Fibroblast of lung (primary cell): ENCODE results near the gene INAFM1. TPM values are rescaled to one million over a fixed set of nuclear protein-coding genes. Genes with fewer than 3 reads are reported as not detected.

ENCODE experiments used
- DNase-seq, 2 donors: peaks; one replicate each; pipeline versions ENCODE4 v3.0.0 to v3.0.0-alpha.2; 2010; ENCODE audit warnings: low read depth in 2 of 2
- H2AFZ ChIP-seq: 2 replicates; pipeline ENCODE4 v1.5.1; 2012; ENCODE audit warnings: low read length, control low read depth, inconsistent platforms
- H3K27ac ChIP-seq: 2 replicates; pipeline ENCODE4 v1.5.1; 2011; ENCODE audit warnings: low read length, control low read depth; ENCODE audit not compliant: insufficient read depth
- H3K27me3 ChIP-seq: 2 replicates; pipeline ENCODE4 v1.5.1; 2011; ENCODE audit warnings: mild to moderate bottlenecking, low read length; ENCODE audit not compliant: control insufficient read depth, insufficient read depth
- H3K36me3 ChIP-seq: 2 replicates; pipeline ENCODE4 v1.5.1; 2011; ENCODE audit warnings: low read length; ENCODE audit not compliant: control insufficient read depth, insufficient read depth
- H3K4me1 ChIP-seq: 2 replicates; pipeline ENCODE4 v1.5.1; 2011; ENCODE audit warnings: low read length; ENCODE audit not compliant: control insufficient read depth, insufficient read depth; ENCODE audit errors: extremely low read depth
- H3K4me2 ChIP-seq: 2 replicates; pipeline ENCODE4 v1.5.1; 2011; ENCODE audit warnings: low read length, control low read depth; ENCODE audit not compliant: insufficient read depth; ENCODE audit errors: extremely low read depth
- H3K4me3 ChIP-seq, 4 experiments: fragments of 200-600 bp in 1 of 4; sonication (generic) in 1 of 4; replicated peaks in 1 of 4; 2 replicates each; pipeline ENCODE4 v1.5.1; 2011 to 2016; ENCODE audit warnings: low read length in 4 of 4, low read depth in 3 of 4, mild to moderate bottlenecking in 3 of 4, control low read depth in 2 of 4, inconsistent platforms in 1 of 4, mixed read lengths in 1 of 4; ENCODE audit not compliant: insufficient read depth in 1 of 4; ENCODE audit errors: control extremely low read depth in 1 of 4
- H3K79me2 ChIP-seq: 2 replicates; pipeline ENCODE4 v1.5.1; 2012; ENCODE audit warnings: mild to moderate bottlenecking, low read length, inconsistent platforms; ENCODE audit not compliant: control insufficient read depth, insufficient read depth
- H3K9ac ChIP-seq: 2 replicates; pipeline ENCODE4 v1.5.1; 2011; ENCODE audit warnings: mild to moderate bottlenecking, low read length, control low read depth; ENCODE audit not compliant: insufficient read depth
- H3K9me3 ChIP-seq: 2 replicates; pipeline ENCODE4 v1.5.1; 2012; ENCODE audit warnings: low read depth, low read length; ENCODE audit not compliant: control insufficient read depth, insufficient read depth
- H4K20me1 ChIP-seq: 2 replicates; pipeline ENCODE4 v1.5.1; 2011; ENCODE audit warnings: low read length; ENCODE audit not compliant: control insufficient read depth, insufficient read depth; ENCODE audit errors: extremely low read depth
- CTCF ChIP-seq, 2 donors: IDR thresholded peaks in 1 of 2; conservative IDR thresholded peaks in 1 of 2; 1 replicate in 1 of 2; 2 replicates in 1 of 2; pipeline ENCODE4 v1.5.1; 2011 to 2012; ENCODE audit warnings: low read length in 2 of 2, control low read depth in 1 of 2, inconsistent platforms in 1 of 2, low read depth in 1 of 2, mild to moderate bottlenecking in 1 of 2
- EZH2 ChIP-seq: IDR thresholded peaks from 2 replicates; pipeline ENCODE4 v1.5.1; 2012; ENCODE audit warnings: low read length, control low read depth, mild to moderate bottlenecking; ENCODE audit errors: missing control alignments
- polyA plus RNA-seq, 2 donors: library from polyadenylated mRNA; depleted of rRNA in 1 of 2; stranded (reverse) in 1 of 2; unstranded in 1 of 2; fragments of >200 nt; gene quantifications; 2 replicates each; pipeline ENCODE4 v1.2.1, GENCODE V29; 2011 to 2012; ENCODE audit warnings: missing spikeins in 1 of 2
- total RNA-seq: library from RNA; depleted of rRNA; stranded (reverse); fragments of >200 nt; gene quantifications from 2 replicates; pipeline ENCODE4 v1.2.1, GENCODE V29; 2014

The INAFM1 gene
- total and polyA plus RNA-seq, 2 donors (not counting 1 experiment from before 2014, with no cell fraction given) = 2.0 to 3.6 TPM

GRCh38 chr19:47239610-47240296, 34.9 kb upstream of the INAFM1 start:
- TF ChIP-seq EZH2 (no peak), CTCF (conservative IDR thresholded peaks at IDR 0.05 in 1 of 2, IDR thresholded peaks at IDR 0.05 in 1 of 2; ENCODE audit: low read depth in 1 of 2, low read length in 2 of 2) (no peak)
- H3K4me2 ChIP-seq = peak overlapping the region; percentile 82
- H3K27ac ChIP-seq = no peak overlapping the region
- H3K27me3 ChIP-seq = no peaks in the 10 kb centered on the region
- H2AFZ ChIP-seq = no peak overlapping the region
- peak overlapping the region in 2 of 4 experiments; percentile 13 to 46 for H3K4me3 ChIP-seq
- H3K36me3 ChIP-seq = no peaks in the 10 kb centered on the region
- peaks cover 14% of the 10 kb centered on the region for H3K4me1 ChIP-seq
- no peaks in the 10 kb centered on the region for H3K79me2 ChIP-seq
- H3K9ac ChIP-seq = no peak overlapping the region
- H3K9me3 ChIP-seq = no peaks in the 10 kb centered on the region
- DNase-seq = peak; percentile 37 to 70
- no peaks in the 10 kb centered on the region for H4K20me1 ChIP-seq

GRCh38 chr19:47240556-47240955, 34.1 kb upstream of the INAFM1 start:
- no peaks in the 10 kb centered on the region for H4K20me1 ChIP-seq
- TF ChIP-seq EZH2 (no peak), CTCF (conservative IDR thresholded peaks at IDR 0.05 in 1 of 2, IDR thresholded peaks at IDR 0.05 in 1 of 2; ENCODE audit: low read depth in 1 of 2, low read length in 2 of 2) (no peak)
- no peaks in the 10 kb centered on the region for H3K79me2 ChIP-seq
- no peak overlapping the region for H3K4me2 ChIP-seq
- H3K27me3 ChIP-seq = no peaks in the 10 kb centered on the region
- H3K9ac ChIP-seq = no peak overlapping the region
- H3K4me3 ChIP-seq = no peak overlapping the region
- H3K4me1 ChIP-seq = peaks cover 14% of the 10 kb centered on the region
- DNase-seq = no peak
- H2AFZ ChIP-seq = no peak overlapping the region
- no peak overlapping the region for H3K27ac ChIP-seq
- H3K36me3 ChIP-seq = no peaks in the 10 kb centered on the region
- H3K9me3 ChIP-seq = no peaks in the 10 kb centered on the region

- Histone ChIP-seq H3K4me1 (peaks cover 14% of the 10 kb centered on the region), H3K27me3 (no peaks in the 10 kb centered on the region), H2AFZ (peak overlapping the region; percentile 29), H3K4me2 (peak overlapping the region; percentile 84), H3K4me3 (peak overlapping the region in 1 of 4 experiments; percentile 19), H3K27ac (no peak overlapping the region), H3K9ac (peak overlapping the region; percentile 16), H4K20me1 (no peaks in the 10 kb centered on the region), H3K9me3 (no peaks in the 10 kb centered on the region), H3K79me2 (no peaks in the 10 kb centered on the region), H3K36me3 (no peaks in the 10 kb centered on the region)
- peak; percentile 76 to 77 for DNase-seq
- TF ChIP-seq EZH2 (no peak), CTCF (conservative IDR thresholded peaks at IDR 0.05 in 1 of 2, IDR thresholded peaks at IDR 0.05 in 1 of 2; ENCODE audit: low read depth in 1 of 2, low read length in 2 of 2) (no peak)
Observed at GRCh38 chr19:47240996-47241918, 33.4 kb upstream of the INAFM1 start.
